C4-2B (cell line): ENCODE measurements around the gene BABAM2.

ENCODE experiments used
- ZFX ChIP-seq: fragments of 450-650 bp; IDR thresholded peaks from 2 replicates; pipeline ENCODE4 v1.6.1; 2017
- TF ChIP-seq, protein P1 (sequence below): fragments of 450-650 bp; conservative IDR thresholded peaks from 2 replicates; pipeline ENCODE4 v1.5.1; 2017; ENCODE audit warnings: mild to moderate bottlenecking

GRCh38 chr2:28316546-28317335, 426.2 kb downstream of the BABAM2 start:
- TF ChIP-seq, protein P1, sequence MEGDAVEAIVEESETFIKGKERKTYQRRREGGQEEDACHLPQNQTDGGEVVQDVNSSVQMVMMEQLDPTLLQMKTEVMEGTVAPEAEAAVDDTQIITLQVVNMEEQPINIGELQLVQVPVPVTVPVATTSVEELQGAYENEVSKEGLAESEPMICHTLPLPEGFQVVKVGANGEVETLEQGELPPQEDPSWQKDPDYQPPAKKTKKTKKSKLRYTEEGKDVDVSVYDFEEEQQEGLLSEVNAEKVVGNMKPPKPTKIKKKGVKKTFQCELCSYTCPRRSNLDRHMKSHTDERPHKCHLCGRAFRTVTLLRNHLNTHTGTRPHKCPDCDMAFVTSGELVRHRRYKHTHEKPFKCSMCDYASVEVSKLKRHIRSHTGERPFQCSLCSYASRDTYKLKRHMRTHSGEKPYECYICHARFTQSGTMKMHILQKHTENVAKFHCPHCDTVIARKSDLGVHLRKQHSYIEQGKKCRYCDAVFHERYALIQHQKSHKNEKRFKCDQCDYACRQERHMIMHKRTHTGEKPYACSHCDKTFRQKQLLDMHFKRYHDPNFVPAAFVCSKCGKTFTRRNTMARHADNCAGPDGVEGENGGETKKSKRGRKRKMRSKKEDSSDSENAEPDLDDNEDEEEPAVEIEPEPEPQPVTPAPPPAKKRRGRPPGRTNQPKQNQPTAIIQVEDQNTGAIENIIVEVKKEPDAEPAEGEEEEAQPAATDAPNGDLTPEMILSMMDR: no peak
- no peak for TF ChIP-seq ZFX
